ENCODE data around the gene NLRC4.
"Not testable (repeated sequence)": the region's sequence is repeated elsewhere in the genome, so short reads cannot be mapped to it uniquely, and the experiment has no call there.

Gene NLRC4

DNA sequence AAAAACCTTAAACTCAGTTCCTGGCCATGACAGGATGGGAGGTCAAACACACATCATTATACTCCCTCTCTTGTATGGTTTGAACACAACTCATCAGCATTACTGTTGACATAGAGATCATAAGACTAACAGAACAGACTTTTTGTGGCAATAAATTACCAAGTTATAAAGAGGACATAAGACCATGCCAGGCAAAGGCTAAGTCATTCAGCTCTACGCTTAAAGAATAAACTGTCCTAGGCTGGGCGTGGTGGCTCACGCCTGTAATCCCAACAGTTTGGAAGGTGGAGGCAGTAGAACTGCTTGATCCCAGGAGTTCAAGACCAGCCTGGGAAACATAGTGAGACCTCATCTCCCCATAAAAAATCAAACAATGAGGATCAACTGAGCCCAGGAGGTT is 16.4 kb downstream of the NLRC4 start:
- no peak for DNase-seq (ENCODE audit: low read depth in 2 of 2)

- DNase-seq (ENCODE audit: low read depth in 2 of 2): no peak
Observed at GRCh38 chr2:32246911-32247310, 17.8 kb downstream of the NLRC4 start.

DNA sequence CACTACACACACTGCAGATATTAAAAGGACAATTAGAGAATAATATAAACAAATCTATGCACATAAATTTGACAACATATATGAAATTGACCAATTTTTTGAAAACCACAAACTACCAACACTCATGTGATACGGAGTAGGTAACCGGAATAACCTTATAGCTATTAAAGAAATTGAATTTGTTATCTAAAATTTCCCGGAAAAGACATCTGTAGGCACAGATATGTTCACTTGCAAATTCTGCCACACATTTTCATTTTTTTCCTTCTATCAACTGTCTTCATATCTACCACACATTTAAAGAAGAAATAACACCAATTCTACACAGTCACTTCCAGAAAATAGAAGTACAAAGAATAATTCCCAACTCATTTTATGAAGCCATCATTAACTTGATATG is 22.4 kb downstream of the NLRC4 start:
- DNase-seq (ENCODE audit: low read depth in 2 of 2): no peak

DNA sequence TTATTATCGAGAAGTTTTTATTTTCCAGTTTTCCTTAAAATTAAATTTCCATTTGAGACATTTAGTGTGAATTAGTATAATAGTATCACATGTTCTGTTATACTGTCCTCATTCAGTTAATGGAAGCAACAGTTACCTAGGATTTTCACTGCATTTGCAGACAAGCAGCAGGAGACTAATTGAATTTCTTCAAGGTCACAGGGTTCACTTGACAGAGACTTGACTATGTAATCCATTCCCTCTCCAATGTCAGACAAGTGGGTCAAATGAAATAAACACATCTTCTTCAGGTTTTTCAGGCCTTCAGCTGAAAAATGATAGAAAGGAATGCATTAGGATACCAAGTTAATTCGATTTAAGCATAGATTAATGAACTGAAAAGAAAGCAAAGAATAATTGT is 26.7 kb downstream of the NLRC4 start:
- DNase-seq (ENCODE audit: low read depth in 2 of 2): no peak

DNA sequence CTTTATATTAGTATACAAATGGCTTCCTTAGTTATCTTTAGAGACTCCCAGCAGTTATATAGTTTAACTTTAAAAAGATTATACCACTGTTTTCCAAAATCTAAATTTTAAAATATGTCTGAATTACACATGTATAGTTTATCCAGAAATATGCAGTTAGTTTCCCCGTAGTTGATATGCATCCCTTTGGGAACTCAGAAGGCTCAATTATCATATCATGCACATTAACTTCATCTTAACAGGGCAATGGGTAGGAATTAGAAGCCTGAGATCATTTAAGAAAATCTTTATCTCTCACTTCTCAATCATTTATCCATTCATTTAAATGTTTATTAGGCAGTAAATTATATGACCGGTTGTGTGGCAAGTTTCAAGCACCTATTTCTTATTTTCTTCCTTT is 27.2 kb downstream of the NLRC4 start:
- DNase-seq (ENCODE audit: low read depth in 2 of 2): no peak

DNA sequence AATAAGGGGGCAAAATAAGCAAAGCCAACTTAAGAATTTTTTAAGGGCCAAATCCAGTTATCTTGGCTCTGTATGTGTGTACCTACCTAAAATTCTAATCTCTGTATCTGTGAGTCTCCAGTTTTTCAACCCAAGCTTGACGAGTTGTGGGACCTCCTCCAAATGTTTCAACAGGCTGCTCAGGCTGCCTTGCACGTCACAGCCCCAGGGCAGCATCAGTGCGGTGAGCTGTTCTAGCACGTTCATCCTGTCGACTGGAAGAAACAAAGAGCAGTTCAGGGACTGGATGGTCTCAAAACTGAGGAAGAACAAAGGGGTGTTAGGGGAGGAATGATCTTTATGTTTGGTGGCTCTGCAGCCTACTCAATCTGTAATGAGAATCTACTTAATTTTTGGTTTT is 29.4 kb downstream of the NLRC4 start:
- DNase-seq (ENCODE audit: low read depth in 2 of 2): no peak

GRCh38 chr2:32231959-32232358 is 32.7 kb downstream of the NLRC4 start:
- no peak for DNase-seq (ENCODE audit: low read depth in 2 of 2)

- DNase-seq (ENCODE audit: low read depth in 2 of 2): no peak
Observed at GRCh38 chr2:32229635-32230034, 35.1 kb downstream of the NLRC4 start.

DNA sequence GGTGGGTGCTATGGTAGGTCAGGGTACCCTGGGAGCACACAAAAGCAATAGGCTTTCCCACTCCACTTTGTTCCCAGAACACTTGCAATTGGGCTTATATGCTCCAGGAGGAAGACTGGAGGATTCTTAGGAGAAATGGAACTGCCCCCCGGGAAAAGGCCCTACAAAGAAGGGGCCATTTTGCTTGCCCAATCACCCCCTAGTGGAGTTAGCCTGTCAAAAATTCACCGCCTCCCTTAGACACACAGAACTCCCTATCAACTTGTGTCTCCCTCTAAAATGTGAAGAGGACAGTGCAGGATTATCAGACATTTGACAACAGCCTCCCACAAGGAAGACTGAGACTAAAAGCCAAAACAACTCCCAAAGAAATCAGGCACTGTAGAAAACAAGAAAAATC is 36.5 kb downstream of the NLRC4 start:
- DNase-seq (ENCODE audit: low read depth in 2 of 2): no peak

DNA sequence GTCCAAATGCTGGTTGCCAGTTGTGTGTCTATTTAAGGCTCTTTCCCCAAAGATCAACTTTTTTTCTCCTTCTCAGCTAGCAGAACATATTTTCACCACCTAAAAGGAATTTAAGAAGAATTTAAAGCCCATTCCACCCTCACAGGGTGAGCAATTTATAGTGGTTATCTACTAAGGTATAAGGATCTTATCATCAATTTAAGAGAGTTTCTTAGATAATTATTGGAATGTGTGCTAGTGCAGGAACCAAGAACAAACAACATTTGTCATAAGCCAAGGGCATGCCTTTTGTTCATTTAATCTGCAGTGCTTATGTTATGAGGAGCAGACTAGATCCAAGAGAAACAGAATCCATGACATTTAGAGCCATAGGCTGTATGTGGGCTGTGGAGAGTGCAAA is 37.2 kb downstream of the NLRC4 start:
- no peak for DNase-seq (ENCODE audit: low read depth in 2 of 2)

- DNase-seq (ENCODE audit: low read depth in 2 of 2): no peak
Observed at GRCh38 chr2:32222966-32223365, 41.7 kb downstream of the NLRC4 start.

- no peak for DNase-seq (ENCODE audit: low read depth in 2 of 2)
Observed at GRCh38 chr2:32220445-32220844, 44.2 kb downstream of the NLRC4 start.

- DNase-seq (ENCODE audit: low read depth in 2 of 2): no peak
Observed at GRCh38 chr2:32212295-32212694, 52.4 kb downstream of the NLRC4 start.

- DNase-seq (ENCODE audit: low read depth in 2 of 2): no peak
Observed at GRCh38 chr2:32210767-32211408, 53.8 kb downstream of the NLRC4 start.

DNA sequence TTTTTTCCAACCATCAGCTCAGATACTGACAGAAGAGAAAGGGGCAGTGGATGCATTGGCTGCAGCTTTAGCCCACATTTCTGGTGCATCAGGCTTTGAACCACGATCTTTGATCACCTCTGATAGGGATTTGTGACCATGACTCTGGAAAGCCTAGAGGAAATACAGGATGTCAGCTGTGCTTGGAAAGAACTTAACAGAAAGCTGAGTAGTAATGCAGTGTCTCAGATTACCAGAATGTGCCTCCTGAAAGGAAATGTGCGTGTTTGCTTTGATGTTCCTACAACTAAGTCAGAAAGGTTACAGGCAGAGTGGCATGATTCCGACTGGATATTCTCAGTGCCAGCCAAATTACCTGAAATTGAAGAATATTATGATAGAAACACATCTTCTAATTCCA is 61.3 kb downstream of the NLRC4 start:
- not testable (repeated sequence) for DNase-seq (ENCODE audit: low read depth in 2 of 2)

DNA sequence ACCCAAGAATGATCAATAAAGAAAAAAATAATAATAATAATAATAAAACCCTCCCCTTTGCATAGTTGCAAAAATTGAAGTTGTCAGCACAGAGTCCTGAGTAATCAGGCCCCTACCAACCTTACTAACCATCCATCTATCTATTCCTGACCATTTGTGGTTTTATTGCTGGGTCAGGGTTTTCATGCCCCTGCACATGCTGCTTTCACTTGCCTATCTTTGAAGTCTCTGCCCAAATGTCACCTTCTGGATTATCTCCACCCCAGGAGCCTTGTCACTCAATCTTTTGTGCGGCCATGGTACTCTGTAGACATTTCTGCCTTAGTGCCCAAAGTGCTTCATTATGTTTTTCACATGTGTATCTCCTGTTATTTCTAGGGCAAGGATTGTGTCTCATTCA is 63.9 kb downstream of the NLRC4 start:
- DNase-seq (ENCODE audit: low read depth in 2 of 2): no peak

DNA sequence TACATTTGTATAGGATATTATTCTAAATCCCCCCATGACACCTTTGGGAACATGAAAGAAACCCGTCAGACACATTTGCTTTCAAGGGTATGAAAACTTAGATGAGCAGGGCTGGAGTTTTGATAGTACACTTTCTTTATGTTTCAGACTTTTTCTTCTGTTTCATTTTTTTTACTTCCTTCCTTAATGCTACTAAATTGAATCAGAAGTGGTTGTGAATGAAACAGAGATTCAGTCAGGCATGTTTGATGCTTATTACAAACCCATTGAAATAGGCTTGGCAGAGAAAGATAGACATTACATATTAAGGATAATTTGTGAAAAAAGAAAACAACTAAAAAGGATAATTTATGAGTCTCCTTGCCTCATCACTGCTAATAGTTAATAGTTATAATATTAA is 72.3 kb downstream of the NLRC4 start:
- DNase-seq (ENCODE audit: low read depth in 2 of 2): no peak

DNA sequence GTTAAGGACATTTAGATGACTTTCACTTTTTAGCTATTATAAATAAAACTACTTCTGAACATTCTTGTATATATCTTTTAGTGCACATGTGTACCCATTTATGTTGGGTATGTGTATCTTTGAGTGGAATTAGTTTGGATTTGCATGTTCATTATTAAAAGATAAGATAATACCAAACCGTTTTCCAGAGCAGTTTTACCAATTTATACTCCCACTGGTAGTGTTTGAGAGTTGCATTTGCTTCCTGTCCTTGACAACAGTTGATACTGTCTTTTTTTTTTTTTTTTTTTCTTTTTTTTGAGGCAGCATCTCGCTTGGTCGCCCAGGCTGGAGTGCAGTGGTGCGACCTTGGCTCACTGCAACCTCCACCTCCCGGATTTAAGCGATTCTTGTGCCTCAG is 75.7 kb downstream of the NLRC4 start:
- no peak for DNase-seq (ENCODE audit: low read depth in 2 of 2)

DNA sequence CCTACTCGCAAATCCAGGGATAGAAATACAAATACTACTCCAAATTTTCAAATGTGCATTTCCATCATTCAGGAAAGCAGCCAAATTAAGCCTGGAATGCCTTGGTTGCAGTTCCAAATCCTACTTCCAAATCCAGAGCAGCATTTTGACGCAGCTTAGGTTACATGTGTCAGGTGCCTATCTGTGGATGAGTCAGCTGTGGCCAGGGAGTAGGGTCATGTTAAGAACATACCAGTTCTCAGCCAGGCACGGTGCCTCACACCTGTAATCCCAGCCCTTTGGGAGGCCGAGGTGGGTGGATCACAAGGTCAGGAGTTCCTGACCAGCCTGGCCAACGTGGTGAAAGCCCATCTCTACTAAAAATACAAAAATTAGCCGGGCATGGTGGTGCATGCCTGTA is 82.0 kb downstream of the NLRC4 start:
- DNase-seq (ENCODE audit: low read depth in 2 of 2): no peak
